Activated CD8-positive, alpha-beta T cell treated with anti-CD3 and anti-CD28 coated beads, Interleukin-2, amount 10 ng/mL, durations not matched to agents 7 days and 5 days (primary cell): ENCODE measurements around the gene POLR1D. TPM values are rescaled to one million over a fixed set of nuclear protein-coding genes. Genes with fewer than 3 reads are reported as not detected.

ENCODE experiments used
- ATAC-seq: fragments of 150-1000 bp; cut with Tn5 transposase; one replicate; pipeline ENCODE4 v1.10.0; 2021; ENCODE audit warnings: moderate library complexity
- CTCF ChIA-PET: fragments of 350-600 bp; sonication (Branson Sonifier 250); formaldehyde crosslinking; loops from one replicate; lab custom pipeline; 2021; ENCODE audit warnings: antibody characterized with exemption; lab: Charles Lee
- POLR2A ChIA-PET: fragments of 350-600 bp; sonication (Branson Sonifier 250); formaldehyde crosslinking; loops from one replicate; lab custom pipeline; 2021; ENCODE audit warnings: antibody characterized with exemption; lab: Charles Lee
- DNase-seq: peaks from one replicate; pipeline ENCODE4 v3.0.0-alpha.2; 2020
- H3K27ac Mint-ChIP-seq: one replicate; pipeline ENCODE4 v1.8.0; 2021; ENCODE audit warnings: mild to moderate bottlenecking, mixed read lengths
- H3K27me3 Mint-ChIP-seq: one replicate; pipeline ENCODE4 v1.8.0; 2021; ENCODE audit warnings: low read depth, mixed read lengths
- H3K36me3 Mint-ChIP-seq: one replicate; pipeline ENCODE4 v1.8.0; 2021; ENCODE audit warnings: low read depth, mixed read lengths
- H3K4me1 Mint-ChIP-seq: one replicate; pipeline ENCODE4 v1.8.0; 2021; ENCODE audit warnings: low read depth, mixed read lengths
- H3K4me3 Mint-ChIP-seq: one replicate; pipeline ENCODE4 v1.8.0; 2021; ENCODE audit warnings: mild to moderate bottlenecking, mixed read lengths
- H3K9me3 Mint-ChIP-seq: one replicate; pipeline ENCODE4 v1.8.0; 2022; ENCODE audit warnings: mixed read lengths; ENCODE audit not compliant: insufficient read depth
- total RNA-seq, 2 experiments: library from RNA; stranded (reverse); gene quantifications; one replicate each; pipeline ENCODE4 v1.2.3, GENCODE V29; 2021

Gene POLR1D
- total RNA-seq, 2 experiments from 2014 or later, result 140 to 142 TPM

DNA sequence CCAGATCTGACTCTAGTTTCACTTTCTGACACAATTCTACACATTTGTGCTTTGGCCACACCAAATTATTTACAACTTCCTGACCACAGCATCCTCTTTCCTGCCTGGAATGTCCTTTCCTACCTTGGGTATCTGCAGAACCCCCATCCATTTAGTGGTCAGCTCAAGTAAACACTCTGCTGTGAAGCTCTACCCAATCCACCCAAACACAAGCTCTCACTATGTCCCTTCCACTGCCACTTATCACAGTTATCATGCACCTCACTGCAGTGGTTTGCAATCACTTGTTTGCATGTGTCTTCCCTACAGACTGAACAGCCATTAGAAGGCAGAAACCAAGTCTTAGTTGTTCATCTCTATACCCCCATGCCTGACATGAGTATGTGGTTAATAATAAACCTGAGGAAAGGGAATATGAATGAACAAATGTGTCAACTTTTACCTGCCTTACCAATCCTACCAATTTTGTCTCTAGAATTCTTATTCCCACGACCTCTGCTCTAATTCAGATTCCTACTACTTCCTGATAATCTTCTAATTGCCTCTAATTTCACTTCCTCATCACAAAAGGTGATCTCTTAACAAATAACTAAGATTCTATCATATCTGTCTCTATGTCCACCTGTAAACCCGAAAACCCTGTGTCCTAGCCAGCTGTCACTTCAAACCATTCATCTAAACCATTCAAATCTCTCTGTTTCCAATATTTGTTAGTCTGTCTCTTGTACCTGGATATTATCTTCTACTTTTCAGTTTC lies 26.5 kb upstream of the POLR1D start:
- ATAC-seq, result no peak
- no peaks in the 10 kb centered on the region for H3K36me3 Mint-ChIP-seq
- ChIA-PET POLR2A (no interaction called here), CTCF (interaction anchor here (0.9 to 1.0 kb wide), 2 partner anchors 213 to 235 kb away, joined by 3 read pairs; no protein-coding TSS in a partner anchor)
- no peak overlapping the region for H3K4me3 Mint-ChIP-seq
- H3K27ac Mint-ChIP-seq, result no peak overlapping the region
- no peaks in the 10 kb centered on the region for H3K9me3 Mint-ChIP-seq
- H3K27me3 Mint-ChIP-seq, result no peaks in the 10 kb centered on the region
- no peak for DNase-seq
- H3K4me1 Mint-ChIP-seq, result no peaks in the 10 kb centered on the region

DNA sequence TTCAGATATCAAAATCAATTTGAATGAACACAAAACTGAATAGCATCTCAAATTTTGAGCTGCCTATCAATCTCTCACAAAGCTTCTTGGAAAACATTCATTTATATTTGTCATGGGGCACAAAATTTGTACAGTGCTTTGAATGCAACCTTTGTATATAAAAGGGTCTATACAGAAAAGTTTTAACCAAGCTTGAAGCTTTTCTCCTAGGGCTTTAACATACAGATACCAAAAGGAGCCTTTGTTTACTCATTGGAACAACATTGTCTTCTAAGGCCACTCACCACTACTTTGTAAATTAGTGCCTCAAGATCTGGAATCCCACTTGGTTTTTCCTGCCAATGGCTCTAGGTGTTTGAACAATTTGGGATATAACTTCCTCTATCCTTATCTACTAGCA lies 22.6 kb upstream of the POLR1D start:
- H3K4me3 Mint-ChIP-seq, result no peak overlapping the region
- H3K36me3 Mint-ChIP-seq, result peaks cover 3% of the 10 kb centered on the region
- CTCF ChIA-PET, result interaction anchor here (1.2 to 2.3 kb wide), 3 partner anchors 22 to 231 kb away, joined by 3 to 5 read pairs (median 3); no protein-coding TSS in a partner anchor
- ATAC-seq (no peak), DNase-seq (no peak)
- no peaks in the 10 kb centered on the region for H3K4me1 Mint-ChIP-seq
- no peaks in the 10 kb centered on the region for H3K9me3 Mint-ChIP-seq
- POLR2A ChIA-PET, result no interaction called here
- H3K27me3 Mint-ChIP-seq, result no peaks in the 10 kb centered on the region
- H3K27ac Mint-ChIP-seq, result no peak overlapping the region

DNA sequence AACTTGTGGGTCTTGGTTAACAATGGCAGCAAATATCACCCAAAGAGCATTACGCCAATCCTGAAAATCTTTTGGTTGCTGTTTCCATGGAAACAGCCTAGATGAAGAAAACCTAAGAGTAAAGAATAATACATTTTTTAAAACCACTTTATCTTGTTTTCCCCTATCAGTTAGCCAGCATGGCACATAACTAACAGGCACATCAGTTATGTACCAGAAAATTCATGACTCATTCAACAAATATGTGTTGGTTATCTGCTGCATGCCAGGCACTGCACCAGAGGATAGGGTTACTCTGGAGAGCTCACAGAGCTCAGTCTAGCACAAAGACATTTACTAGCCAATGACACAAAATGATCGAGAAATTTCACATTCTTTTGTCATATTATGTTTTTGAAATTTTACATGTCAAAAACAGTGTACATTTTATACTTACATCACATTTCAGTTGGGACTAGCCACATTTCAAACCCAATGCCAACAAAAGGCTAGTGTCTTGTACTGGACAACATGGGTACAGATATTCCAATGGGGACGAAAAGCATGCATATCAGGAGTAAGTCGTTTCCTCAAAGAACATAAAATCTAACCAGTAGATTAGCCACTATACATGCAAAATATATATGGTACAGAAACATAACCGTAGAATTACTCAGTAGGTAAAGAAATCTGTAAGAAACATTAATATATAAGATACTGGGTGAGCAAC lies 21.7 kb upstream of the POLR1D start:
- CTCF ChIA-PET, result interaction anchor here (2.3 kb wide), 1 partner anchor 21 kb away, joined by 5 read pairs; no protein-coding TSS in a partner anchor
- POLR2A ChIA-PET, result no interaction called here
- Mint-ChIP-seq H3K4me1 (peaks cover under 1% of the 10 kb centered on the region), H3K4me3 (no peak overlapping the region), H3K27ac (no peak overlapping the region), H3K36me3 (peaks cover 5% of the 10 kb centered on the region), H3K9me3 (no peaks in the 10 kb centered on the region), H3K27me3 (no peaks in the 10 kb centered on the region)
- no peak for DNase-seq
- ATAC-seq, result no peak

DNA sequence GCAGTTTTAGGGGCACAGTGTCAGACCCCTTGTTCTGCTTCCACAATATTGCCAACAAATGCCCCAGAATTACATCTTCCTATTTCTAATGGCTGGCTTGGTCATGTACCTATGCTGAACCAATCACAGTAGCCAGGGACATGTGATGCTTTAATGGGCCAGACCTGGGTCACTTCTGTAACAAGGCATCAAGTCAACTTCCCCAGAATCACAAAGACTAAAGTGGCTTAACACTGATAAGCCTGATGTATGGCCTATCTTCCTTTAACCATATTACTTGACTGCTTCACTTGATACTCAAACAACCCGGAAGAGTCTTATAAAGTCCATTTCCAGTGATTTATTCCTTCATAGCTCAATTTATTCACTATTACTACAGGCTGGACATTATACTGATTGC lies 21.0 kb upstream of the POLR1D start:
- CTCF ChIA-PET, result interaction anchor here (2.3 kb wide), 1 partner anchor 20 kb away, joined by 5 read pairs; no protein-coding TSS in a partner anchor
- Mint-ChIP-seq H3K36me3 (peaks cover 5% of the 10 kb centered on the region), H3K4me3 (no peak overlapping the region), H3K9me3 (no peaks in the 10 kb centered on the region), H3K27ac (no peak overlapping the region), H3K27me3 (no peaks in the 10 kb centered on the region), H3K4me1 (peaks cover 4% of the 10 kb centered on the region)
- POLR2A ChIA-PET, result no interaction called here
- DNase-seq, result no peak
- ATAC-seq, result no peak

DNA sequence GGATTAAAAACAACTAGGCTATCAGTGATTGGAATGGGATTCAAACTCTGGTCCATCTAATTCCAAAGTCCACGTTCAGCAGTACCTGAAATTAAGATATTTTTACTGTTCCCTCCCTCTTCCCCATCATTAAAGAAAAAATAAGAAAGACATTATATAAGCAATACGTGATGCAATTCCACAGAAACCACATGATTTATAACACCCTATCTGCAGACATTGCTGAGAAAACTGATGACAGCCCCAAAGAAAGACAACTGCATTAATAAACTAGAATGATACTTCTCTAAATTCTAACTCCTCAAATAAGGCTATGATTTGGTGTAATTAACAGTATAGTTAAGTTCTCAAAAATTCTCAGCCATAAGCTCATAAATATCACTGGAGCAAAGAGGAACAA lies 20.5 kb upstream of the POLR1D start:
- Mint-ChIP-seq H3K4me1 (peaks cover 4% of the 10 kb centered on the region), H3K27ac (no peak overlapping the region), H3K36me3 (peaks cover 7% of the 10 kb centered on the region), H3K9me3 (no peaks in the 10 kb centered on the region), H3K27me3 (no peaks in the 10 kb centered on the region), H3K4me3 (no peak overlapping the region)
- DNase-seq, result no peak
- ChIA-PET POLR2A (no interaction called here), CTCF (no interaction called here)
- ATAC-seq, result no peak

DNA sequence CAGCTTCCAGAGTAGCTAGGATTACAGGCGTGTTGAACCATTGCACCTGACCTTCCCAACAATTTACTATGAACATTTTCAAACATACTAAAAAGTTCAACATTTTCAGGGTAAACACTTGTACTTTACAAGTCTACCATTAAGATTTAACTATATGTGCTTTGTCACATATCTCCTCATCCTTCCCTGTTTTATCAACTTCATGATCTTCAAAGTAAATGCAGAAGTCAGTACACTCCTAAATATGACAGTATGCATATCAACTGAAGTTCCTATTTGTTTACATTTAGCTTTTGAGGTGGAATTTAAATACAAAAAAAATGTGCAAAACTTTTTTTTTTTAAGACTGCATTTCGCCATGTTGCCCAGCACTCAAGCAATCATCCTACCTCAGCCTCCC lies 19.9 kb upstream of the POLR1D start:
- ChIA-PET POLR2A (no interaction called here), CTCF (interaction anchor here (1.0 kb wide), 1 partner anchor 220 kb away, joined by 3 read pairs; no protein-coding TSS in a partner anchor)
- Mint-ChIP-seq H3K36me3 (peaks cover 7% of the 10 kb centered on the region), H3K27ac (no peak overlapping the region), H3K9me3 (no peaks in the 10 kb centered on the region), H3K4me3 (no peak overlapping the region), H3K27me3 (no peaks in the 10 kb centered on the region), H3K4me1 (peaks cover 4% of the 10 kb centered on the region)
- no peak for DNase-seq
- ATAC-seq, result no peak

DNA sequence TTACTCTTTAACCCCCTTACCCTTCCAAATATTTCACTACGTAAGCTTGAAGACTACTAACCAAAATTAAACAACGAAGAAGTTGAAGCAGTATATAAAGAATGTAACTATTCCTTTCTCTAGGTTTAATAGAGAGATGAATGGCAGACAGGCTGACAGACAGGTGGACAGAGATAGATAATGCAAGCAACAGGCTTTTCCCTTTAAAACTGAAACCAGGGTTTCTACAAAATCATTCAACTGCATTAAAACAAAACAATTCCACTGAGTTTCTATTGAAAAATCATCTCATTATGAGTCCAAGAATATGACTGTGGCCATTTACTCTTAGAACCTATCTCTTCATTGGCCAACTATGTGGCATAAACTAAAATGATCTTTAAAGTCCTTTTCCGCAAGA lies 16.6 kb upstream of the POLR1D start:
- Mint-ChIP-seq H3K4me3 (no peak overlapping the region), H3K27ac (no peak overlapping the region), H3K9me3 (no peaks in the 10 kb centered on the region), H3K4me1 (peaks cover 7% of the 10 kb centered on the region), H3K36me3 (peaks cover 7% of the 10 kb centered on the region), H3K27me3 (no peaks in the 10 kb centered on the region)
- ChIA-PET POLR2A (no interaction called here), CTCF (no interaction called here)
- ATAC-seq (no peak), DNase-seq (no peak)

DNA sequence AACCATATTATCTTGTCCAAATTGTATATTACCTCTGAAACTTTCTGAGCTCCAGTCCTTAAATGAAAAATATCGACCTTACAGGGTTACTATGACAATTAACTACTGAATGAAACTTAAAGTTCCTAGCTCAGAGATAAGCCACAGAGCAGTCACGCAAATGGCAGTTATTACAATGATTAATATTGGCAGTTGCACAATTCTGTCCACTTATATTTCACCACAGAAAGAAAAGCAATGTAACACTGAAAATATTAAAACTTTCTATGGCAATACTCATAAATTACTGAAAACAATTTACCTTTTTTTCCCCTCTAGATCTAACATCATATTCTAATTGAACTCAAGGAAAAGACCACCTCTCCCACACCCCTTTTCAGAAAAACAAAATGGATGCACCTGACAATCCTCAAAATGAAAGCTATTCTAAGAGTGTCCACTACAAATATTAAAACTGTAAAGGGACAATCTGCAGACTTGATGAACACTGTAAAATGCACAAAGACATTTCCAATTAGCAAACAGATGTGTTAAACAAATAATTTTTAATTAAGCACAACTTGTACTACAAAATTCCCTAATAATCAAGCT lies 16.0 kb upstream of the POLR1D start:
- peaks cover 9% of the 10 kb centered on the region for H3K4me1 Mint-ChIP-seq
- no peak overlapping the region for H3K4me3 Mint-ChIP-seq
- H3K9me3 Mint-ChIP-seq, result no peaks in the 10 kb centered on the region
- no peaks in the 10 kb centered on the region for H3K27me3 Mint-ChIP-seq
- no peak overlapping the region for H3K27ac Mint-ChIP-seq
- ChIA-PET POLR2A (no interaction called here), CTCF (no interaction called here)
- H3K36me3 Mint-ChIP-seq, result peaks cover 7% of the 10 kb centered on the region
- DNase-seq, result no peak
- ATAC-seq, result no peak

DNA sequence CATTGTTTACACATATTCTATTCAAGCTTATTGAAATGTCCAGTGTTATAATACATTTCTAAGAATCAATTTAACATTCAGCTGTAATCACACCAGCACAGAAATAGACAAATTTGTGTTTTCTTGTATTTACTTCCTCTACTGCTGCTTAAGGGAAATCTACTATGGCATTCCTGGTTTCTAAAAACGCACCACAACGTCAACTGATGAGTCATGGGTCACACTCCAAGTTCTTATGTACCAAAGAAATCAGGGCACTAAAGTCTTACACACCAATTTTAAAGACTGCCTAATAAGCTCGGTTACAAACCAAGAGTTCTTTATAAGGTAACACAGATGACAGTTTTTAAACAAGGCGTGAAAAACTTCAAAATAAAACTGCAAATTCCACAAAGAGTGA lies 14.6 kb upstream of the POLR1D start:
- CTCF ChIA-PET, result interaction anchor here (1.7 kb wide), 1 partner anchor 12 kb away, joined by 4 read pairs; no protein-coding TSS in a partner anchor
- ATAC-seq, result no peak

DNA sequence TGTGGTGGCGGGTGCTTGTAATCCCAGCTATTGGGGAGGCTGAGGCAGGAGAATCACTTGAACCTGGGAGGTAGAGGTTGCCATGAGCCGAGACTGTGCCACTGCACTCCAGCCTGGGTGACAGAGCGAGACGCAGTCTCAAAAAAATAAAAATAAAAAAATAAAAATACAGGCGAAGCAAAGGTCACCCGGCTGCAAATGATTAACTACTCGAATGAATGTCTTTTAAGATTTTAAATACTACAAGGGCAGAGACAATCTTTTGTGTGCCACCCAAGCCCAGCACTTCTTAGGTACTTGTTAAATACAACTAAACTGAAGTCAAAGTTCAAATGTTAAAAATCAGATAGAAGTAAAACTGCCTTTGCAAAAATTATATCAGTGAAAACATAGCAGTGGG lies 8.1 kb upstream of the POLR1D start:
- DNase-seq, result no peak

More for the DNA sequence above, 14.6 kb upstream of the POLR1D start:
- no peak overlapping the region for H3K27ac Mint-ChIP-seq
- H3K27me3 Mint-ChIP-seq, result no peaks in the 10 kb centered on the region
- POLR2A ChIA-PET, result no interaction called here
- peaks cover 10% of the 10 kb centered on the region for H3K4me1 Mint-ChIP-seq
- no peaks in the 10 kb centered on the region for H3K9me3 Mint-ChIP-seq
- no peak overlapping the region for H3K4me3 Mint-ChIP-seq
- peaks cover 4% of the 10 kb centered on the region for H3K36me3 Mint-ChIP-seq
- no peak for DNase-seq

DNA sequence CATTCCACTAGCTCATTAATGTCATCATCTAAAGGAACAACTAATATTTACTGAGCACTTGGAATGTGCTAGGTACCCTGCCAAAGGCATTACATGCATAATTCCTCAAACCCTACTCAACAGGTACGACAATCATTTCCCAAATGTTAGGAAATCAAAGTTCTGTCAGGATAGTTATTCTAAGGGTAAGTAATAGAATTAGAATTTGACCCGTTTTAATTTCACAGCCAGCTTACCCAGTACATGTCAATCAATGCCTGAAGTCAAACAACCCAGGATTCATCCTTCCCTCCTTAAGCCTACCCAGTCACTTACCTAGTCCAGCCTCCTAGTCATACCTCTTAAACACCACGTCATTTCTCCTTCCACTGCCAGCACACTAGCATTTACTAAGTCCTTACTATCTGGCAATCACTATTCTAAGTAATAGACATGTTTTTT lies 3.8 kb upstream of the POLR1D start:
- ATAC-seq (no peak), DNase-seq (no peak)
- CTCF ChIA-PET, result no interaction called here
- peaks cover 29% of the 10 kb centered on the region for H3K4me1 Mint-ChIP-seq
- POLR2A ChIA-PET, result no interaction called here
- peaks cover 25% of the 10 kb centered on the region for H3K36me3 Mint-ChIP-seq
- H3K4me3 Mint-ChIP-seq, result no peak overlapping the region
- H3K27ac Mint-ChIP-seq, result no peak overlapping the region
- peaks cover 7% of the 10 kb centered on the region for H3K9me3 Mint-ChIP-seq
- no peaks in the 10 kb centered on the region for H3K27me3 Mint-ChIP-seq

More for the DNA sequence above, 8.1 kb upstream of the POLR1D start:
- no peak overlapping the region for H3K27ac Mint-ChIP-seq
- ChIA-PET CTCF (no interaction called here), POLR2A (no interaction called here)
- peaks cover 17% of the 10 kb centered on the region for H3K36me3 Mint-ChIP-seq
- no peak for ATAC-seq
- peaks cover 7% of the 10 kb centered on the region for H3K9me3 Mint-ChIP-seq
- peaks cover 16% of the 10 kb centered on the region for H3K4me1 Mint-ChIP-seq
- H3K4me3 Mint-ChIP-seq, result no peak overlapping the region
- no peaks in the 10 kb centered on the region for H3K27me3 Mint-ChIP-seq
